HepG2 (cell line): ENCODE data around the gene CAPN10. TPM values are rescaled to one million over a fixed set of nuclear protein-coding genes. Genes with fewer than 3 reads are reported as not detected.

Experiments
- CBFB ChIP-seq: sonication (generic); formaldehyde crosslinking; IDR thresholded peaks from 2 replicates; pipeline ENCODE4 v1.4.0; 2020; ENCODE audit warnings: missing genetic modification reagents
- CREB3 ChIP-seq: sonication (generic); formaldehyde crosslinking; IDR thresholded peaks from 2 replicates; pipeline ENCODE4 v1.5.0; 2020; ENCODE audit warnings: missing genetic modification reagents
- HOXA5 ChIP-seq: sonication (generic); formaldehyde crosslinking; IDR thresholded peaks from 2 replicates; pipeline ENCODE4 v1.4.0; 2020; ENCODE audit warnings: missing genetic modification reagents
- KDM2A ChIP-seq: sonication (generic); formaldehyde crosslinking; IDR thresholded peaks from 2 replicates; pipeline ENCODE4 v1.4.0; 2020; ENCODE audit warnings: low read depth, missing genetic modification reagents, borderline replicate concordance
- NFE2L2 ChIP-seq: fragments of 150-350 bp; IDR thresholded peaks from 2 replicates; pipeline ENCODE4 v1.6.1; 2014; ENCODE audit warnings: low read length
- NFYC ChIP-seq: IDR thresholded peaks from 2 replicates; pipeline ENCODE4 v1.6.1; 2016; ENCODE audit warnings: missing genetic modification reagents, missing compliant biosample characterization
- PAWR ChIP-seq: sonication (generic); formaldehyde crosslinking; IDR thresholded peaks from 2 replicates; pipeline ENCODE4 v1.4.0; 2020; ENCODE audit warnings: missing genetic modification reagents, mild to moderate bottlenecking, borderline replicate concordance
- RFXAP ChIP-seq: sonication (generic); formaldehyde crosslinking; IDR thresholded peaks from 2 replicates; pipeline ENCODE4 v1.4.0; 2020; ENCODE audit warnings: missing genetic modification reagents, borderline replicate concordance
- SNAPC4 ChIP-seq: sonication (generic); formaldehyde crosslinking; IDR thresholded peaks from 2 replicates; pipeline ENCODE4 v1.4.0; 2020; ENCODE audit warnings: mild to moderate bottlenecking, missing genetic modification reagents
- SP4 ChIP-seq: sonication (generic); formaldehyde crosslinking; IDR thresholded peaks from 2 replicates; pipeline ENCODE4 v1.8.1; 2023; ENCODE audit warnings: mild to moderate bottlenecking, missing genetic modification reagents
- ZNF224 ChIP-seq: sonication (generic); formaldehyde crosslinking; IDR thresholded peaks from 2 replicates; pipeline ENCODE4 v1.5.0; 2020; ENCODE audit warnings: mild to moderate bottlenecking, missing genetic modification reagents
- ZNF3 ChIP-seq: IDR thresholded peaks from 2 replicates; pipeline ENCODE4 v1.7.0; 2017; ENCODE audit warnings: inconsistent platforms
- ZNF605 ChIP-seq: sonication (generic); formaldehyde crosslinking; IDR thresholded peaks from 2 replicates; pipeline ENCODE4 v1.8.0; 2022; ENCODE audit warnings: mild to moderate bottlenecking, missing genetic modification reagents
- ZNF687 ChIP-seq: sonication (generic); formaldehyde crosslinking; IDR thresholded peaks from 2 replicates; pipeline ENCODE4 v1.5.1; 2020; ENCODE audit warnings: mild to moderate bottlenecking, missing genetic modification reagents, moderate library complexity
- ZZZ3 ChIP-seq: sonication (generic); formaldehyde crosslinking; IDR thresholded peaks from 2 replicates; pipeline ENCODE4 v1.4.0; 2020; ENCODE audit warnings: missing genetic modification reagents, mild to moderate bottlenecking, borderline replicate concordance
- polyA plus RNA-seq, 8 experiments: library from polyadenylated mRNA; depleted of rRNA in 3 of 8; stranded (reverse) in 7 of 8; unstranded in 1 of 8; fragments of >200 nt; fragmentation: Illumina TruSeq in 4 of 8; extraction: Trizol in 4 of 8; gene quantifications; 2 replicates each; pipeline versions ENCODE4 v1.2.1 to v1.2.3, GENCODE V29; 2011 to 2016; ENCODE audit warnings: low read depth in 4 of 8, missing spikeins in 1 of 8, mixed read lengths in 1 of 8; ENCODE audit not compliant: insufficient read depth in 1 of 8
- total RNA-seq, 5 experiments: library from RNA; depleted of rRNA; stranded (reverse); fragments of >200 nt; fragmentation: Illumina TruSeq; extraction: Trizol; gene quantifications; 2 replicates each; pipeline ENCODE4 v1.2.3, GENCODE V29; 2016; ENCODE audit warnings: low read depth in 1 of 5
- TF ChIP-seq, protein P1 (sequence below): IDR thresholded peaks from 2 replicates; pipeline ENCODE4 v1.6.1; 2016
- TF ChIP-seq, protein P2 (sequence below): sonication (generic); IDR thresholded peaks from 2 replicates; pipeline ENCODE4 v1.6.1; 2016; ENCODE audit warnings: low read depth, borderline replicate concordance

CAPN10 gene
- total and polyA plus RNA-seq, 2 of the 13 experiments (the other 11 are each of a cell fraction or from before 2014, with no cell fraction given) = 27.6 to 32.4 TPM

DNA sequence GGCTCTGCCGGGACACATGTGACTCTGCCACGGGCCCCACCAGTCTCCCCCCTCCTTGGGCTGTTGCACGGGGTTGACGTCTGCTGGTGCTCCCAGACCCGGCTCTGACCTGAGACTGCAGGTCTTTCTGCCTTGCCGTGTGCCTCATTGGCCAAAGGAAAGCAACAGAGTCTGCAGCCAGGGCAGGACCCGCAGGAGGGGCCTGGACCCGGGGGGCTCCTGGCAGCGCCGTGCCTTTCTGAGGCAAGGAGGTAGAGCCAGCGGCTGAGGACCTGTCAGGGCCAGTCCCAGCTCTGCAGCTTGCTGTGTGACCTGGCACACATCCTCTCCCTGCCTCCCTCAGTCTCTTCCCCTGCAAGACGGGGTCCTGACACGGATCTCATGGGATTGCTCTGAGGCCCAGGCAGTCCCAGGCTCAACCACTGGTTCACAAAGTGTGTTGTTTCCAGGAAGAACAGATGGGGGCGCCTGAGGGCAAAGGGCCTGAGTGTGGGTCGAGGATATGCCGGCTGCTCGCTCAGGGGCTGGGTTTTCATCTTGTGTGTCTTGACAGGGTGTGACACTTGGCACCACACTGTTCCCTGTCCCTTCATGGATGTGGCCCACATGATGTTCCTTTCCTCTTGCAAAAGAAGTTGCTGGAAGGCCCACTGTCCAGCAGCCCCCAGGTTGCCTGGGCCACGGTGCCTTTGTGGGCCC lies 9.0 kb downstream of the CAPN10 start (continued):
- TF ChIP-seq RFXAP (CRISPR knock-in tag) (0 out of 2 replicates have a peak, but pooled peaks have one; percentile 27), HOXA5 (no peak), SP4 (CRISPR knock-in tag) (0 out of 2 replicates have a peak, but pooled peaks have one; percentile 27), KDM2A (no peak), SNAPC4 (CRISPR knock-in tag) (no peak), NFYC (CRISPR knock-in tag) (no peak), ZNF224 (CRISPR knock-in tag) (no peak; the same call in 1 of the 2 replicates), CBFB (CRISPR knock-in tag) (no peak), NFE2L2 (no peak), ZNF605 (CRISPR knock-in tag) (no peak), ZNF3 (no peak), CREB3 (CRISPR knock-in tag) (no peak), ZNF687 (CRISPR knock-in tag) (peak; percentile 53; the same call in 1 of the 2 replicates), PAWR (CRISPR knock-in tag) (no peak), ZZZ3 (CRISPR knock-in tag) (no peak)
- TF ChIP-seq, protein P1, sequence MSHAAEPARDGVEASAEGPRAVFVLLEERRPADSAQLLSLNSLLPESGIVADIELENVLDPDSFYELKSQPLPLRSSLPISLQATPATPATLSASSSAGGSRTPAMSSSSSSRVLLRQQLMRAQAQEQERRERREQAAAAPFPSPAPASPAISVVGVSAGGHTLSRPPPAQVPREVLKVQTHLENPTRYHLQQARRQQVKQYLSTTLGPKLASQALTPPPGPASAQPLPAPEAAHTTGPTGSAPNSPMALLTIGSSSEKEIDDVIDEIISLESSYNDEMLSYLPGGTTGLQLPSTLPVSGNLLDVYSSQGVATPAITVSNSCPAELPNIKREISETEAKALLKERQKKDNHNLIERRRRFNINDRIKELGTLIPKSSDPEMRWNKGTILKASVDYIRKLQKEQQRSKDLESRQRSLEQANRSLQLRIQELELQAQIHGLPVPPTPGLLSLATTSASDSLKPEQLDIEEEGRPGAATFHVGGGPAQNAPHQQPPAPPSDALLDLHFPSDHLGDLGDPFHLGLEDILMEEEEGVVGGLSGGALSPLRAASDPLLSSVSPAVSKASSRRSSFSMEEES (CRISPR knock-in tag) = no peak
- TF ChIP-seq, protein P2, sequence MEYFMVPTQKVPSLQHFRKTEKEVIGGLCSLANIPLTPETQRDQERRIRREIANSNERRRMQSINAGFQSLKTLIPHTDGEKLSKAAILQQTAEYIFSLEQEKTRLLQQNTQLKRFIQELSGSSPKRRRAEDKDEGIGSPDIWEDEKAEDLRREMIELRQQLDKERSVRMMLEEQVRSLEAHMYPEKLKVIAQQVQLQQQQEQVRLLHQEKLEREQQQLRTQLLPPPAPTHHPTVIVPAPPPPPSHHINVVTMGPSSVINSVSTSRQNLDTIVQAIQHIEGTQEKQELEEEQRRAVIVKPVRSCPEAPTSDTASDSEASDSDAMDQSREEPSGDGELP = no peak
